ENCODE results near the gene GUF1.

The GUF1 gene, protein sequence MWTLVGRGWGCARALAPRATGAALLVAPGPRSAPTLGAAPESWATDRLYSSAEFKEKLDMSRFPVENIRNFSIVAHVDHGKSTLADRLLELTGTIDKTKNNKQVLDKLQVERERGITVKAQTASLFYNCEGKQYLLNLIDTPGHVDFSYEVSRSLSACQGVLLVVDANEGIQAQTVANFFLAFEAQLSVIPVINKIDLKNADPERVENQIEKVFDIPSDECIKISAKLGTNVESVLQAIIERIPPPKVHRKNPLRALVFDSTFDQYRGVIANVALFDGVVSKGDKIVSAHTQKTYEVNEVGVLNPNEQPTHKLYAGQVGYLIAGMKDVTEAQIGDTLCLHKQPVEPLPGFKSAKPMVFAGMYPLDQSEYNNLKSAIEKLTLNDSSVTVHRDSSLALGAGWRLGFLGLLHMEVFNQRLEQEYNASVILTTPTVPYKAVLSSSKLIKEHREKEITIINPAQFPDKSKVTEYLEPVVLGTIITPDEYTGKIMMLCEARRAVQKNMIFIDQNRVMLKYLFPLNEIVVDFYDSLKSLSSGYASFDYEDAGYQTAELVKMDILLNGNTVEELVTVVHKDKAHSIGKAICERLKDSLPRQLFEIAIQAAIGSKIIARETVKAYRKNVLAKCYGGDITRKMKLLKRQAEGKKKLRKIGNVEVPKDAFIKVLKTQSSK

DNA sequence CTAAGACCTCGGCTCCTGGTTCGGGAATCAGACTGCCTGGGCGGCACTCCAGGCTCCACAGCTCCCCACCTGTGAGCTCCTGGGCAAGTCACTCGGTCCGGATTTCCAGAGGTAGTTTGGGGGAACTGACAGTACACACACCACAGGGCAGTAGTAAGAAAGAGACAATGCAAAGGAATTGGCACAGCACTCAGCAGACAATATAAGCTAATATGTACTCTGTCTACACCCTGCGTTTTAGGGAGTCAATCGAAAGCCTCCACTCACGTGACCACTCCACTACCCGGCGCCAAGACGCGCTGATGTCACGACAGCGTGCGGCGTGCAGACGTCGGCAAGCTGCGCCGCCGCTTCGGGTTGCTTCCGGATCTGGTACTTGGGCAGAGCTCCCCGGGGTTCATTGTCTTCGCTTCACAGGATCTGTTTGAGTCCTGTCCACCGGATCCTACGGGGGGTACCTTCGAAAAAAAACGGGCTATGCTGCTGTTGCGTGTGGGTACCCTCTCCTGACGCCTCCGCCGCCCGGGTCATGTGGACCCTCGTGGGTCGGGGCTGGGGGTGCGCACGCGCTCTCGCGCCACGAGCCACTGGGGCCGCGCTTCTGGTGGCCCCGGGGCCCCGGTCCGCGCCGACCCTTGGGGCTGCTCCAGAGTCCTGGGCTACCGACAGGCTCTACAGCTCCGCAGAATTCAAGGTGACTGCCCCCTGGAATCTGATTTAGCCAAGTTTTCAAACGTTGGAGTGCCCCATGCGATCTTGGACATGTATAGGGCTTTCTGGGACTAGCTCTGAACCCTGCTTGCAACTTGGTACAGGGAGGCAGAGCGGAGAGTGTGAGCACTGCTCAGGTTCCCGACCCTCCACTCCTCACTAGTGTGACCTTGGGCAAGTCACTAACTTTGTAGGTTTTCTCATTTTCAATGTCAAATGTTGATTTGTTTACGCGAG lies at the start of gene GUF1:
Gene GUF1 (plus strand): TSS at position 327 of the 948 bp plus-strand sequence. CDS start 203 bp downstream, at position 530.
- peak; percentile 83 to 87 for DNase-seq

GRCh38 chr4:44629280-44629866 lies 48.8 kb upstream of the GUF1 start:
- peak; percentile 12 to 31 for DNase-seq

- DNase-seq = no peak
These were observed 46.1 kb upstream of the GUF1 start for GRCh38 chr4:44632089-44632488.

DNA sequence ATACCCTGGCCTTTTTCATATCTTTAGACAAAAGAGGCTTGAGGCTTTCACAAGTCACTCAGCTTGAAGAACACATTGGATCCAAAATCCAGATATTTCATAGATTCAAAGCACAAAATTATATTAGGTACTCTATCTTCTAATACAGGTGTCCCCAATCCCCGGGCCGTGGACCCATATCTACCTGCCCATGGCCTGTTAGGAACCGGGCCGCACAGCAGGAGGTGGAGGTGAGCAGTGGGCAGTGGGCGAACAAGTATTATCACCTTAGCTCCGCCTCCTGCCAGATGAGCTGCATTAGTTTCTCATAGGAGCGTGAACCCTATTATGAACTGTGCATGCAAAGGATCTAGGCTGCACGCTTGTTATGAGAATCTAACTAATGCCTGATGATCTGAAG lies 45.5 kb upstream of the GUF1 start:
- no peak for DNase-seq

DNA sequence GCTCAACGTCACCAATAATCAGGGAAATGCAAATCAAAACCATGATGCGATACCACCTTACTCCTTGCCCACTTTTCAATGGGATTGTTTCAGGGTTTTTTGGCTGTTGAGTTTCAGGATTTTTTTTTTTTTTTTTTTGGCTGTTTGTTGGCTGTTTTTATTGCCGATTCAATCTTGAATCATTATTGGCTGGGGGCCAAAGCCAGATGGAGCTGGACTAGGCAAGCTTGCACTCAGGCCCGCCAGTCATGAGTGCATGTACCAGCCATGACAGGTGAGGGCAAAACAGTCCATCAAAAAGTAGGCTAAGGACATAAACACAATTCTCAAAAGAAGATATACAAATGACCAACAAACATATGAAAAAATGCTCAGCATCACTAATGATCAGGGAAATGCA lies 40.1 kb upstream of the GUF1 start:
- no peak for DNase-seq

DNA sequence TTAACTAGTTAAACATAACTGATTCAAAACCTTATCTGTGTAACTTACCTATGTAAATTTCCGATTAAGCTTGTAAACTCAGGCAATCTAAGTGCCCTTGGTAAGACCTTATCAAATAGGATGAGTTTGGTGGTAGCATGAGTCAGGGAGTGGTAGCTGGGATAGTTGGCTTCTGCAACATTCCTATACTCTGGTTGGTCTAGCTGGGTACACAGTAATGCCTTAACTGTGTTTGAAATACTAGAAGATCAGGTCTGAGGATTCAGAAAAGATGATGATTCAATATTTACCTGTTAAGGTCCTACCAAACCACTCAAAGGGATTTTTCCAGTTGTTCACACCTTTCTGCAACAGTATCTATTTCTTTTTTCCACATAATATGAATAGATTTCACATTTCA lies 32.1 kb upstream of the GUF1 start:
- DNase-seq = no peak

GRCh38 chr4:44651425-44651824 lies 26.8 kb upstream of the GUF1 start, which contains the start of gene YIPF7:
Gene YIPF7 (minus strand): TSS chr4:44651625. CDS start chr4:44650100, 1,525 bp downstream.
- DNase-seq = no peak

DNA sequence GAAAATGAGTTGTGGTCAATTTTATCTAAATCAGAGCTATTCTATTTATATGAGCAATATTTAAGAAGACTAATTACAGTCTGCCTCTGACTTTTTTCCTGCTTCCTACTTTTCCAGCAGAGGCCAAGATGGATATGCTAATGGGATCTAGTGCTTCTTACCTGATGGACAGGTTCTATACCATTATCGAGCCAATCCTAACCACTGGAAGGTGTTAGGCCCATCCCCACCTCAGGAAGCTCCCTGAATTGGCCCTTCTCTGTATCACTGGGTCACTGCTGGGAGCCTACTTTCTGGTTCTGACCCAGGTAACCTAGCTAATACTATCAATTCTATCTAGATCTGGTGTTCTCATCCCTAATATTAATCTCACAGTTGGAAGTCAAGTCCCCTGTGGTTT lies 26.2 kb upstream of the GUF1 start:
- DNase-seq = no peak

DNA sequence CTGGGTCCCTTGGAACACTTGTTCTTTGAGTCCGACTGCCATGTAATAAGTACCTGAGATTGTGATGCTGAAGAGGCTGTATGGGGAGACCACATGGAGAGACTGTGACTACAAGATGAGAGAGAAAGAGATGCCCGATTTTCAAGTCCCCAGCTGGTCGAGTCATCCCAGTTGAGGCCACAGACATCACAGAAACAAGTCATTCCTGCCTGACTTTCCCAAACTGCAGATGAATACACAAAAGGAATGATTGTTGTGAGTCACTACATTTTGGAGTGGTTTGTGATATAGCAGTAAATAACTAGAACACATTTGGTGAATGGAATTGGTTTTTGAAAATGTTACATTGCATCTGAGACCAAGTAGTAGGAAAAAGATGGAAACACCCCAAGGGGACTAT lies 17.8 kb upstream of the GUF1 start:
- DNase-seq = no peak

- DNase-seq = no peak
These were observed 16.1 kb upstream of the GUF1 start for GRCh38 chr4:44661940-44662622.

DNA sequence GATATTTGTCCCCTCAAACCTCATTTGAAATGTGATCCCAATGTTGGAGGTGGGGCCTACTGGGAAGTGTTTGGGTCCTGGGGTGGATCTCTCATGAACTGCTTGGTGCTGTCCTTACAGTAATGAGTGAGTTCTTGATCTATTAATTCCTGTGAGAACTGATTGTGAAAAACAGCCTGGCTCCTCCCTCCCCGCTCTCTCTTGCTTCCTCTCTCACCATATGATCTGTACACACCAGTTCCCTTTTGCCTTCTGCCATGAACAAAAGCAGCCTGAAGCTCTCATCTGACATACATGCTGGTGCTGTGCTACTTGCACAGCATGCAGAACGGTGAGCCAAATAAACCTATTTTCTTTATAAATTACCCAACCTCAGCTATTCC lies 15.6 kb upstream of the GUF1 start:
- DNase-seq = no peak

- no peak for DNase-seq
These were observed 14.5 kb upstream of the GUF1 start for GRCh38 chr4:44663539-44664263.

DNA sequence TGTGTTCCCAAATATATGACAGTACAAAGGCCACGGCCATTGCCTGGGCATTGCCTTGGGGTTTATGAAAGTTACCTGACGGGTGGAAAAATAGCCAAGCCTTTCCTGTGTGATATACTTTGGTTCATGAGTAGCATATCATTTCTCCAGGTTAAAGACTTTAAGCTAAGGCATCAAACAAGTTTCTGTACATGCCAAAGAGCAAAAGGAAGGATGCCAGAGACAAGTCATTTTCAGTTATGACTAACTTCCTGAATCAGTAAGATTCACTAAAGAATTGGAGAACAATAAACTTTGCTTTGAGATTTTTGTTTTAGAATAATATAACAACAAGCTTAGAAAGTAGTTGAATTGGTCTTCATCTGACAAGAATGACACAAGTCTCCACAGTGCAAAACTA lies 9.7 kb upstream of the GUF1 start:
- no peak for DNase-seq

- no peak for DNase-seq
These were observed 7.6 kb upstream of the GUF1 start for GRCh38 chr4:44670506-44671199.

GRCh38 chr4:44671636-44672035 lies 6.6 kb upstream of the GUF1 start:
- no peak for DNase-seq

DNA sequence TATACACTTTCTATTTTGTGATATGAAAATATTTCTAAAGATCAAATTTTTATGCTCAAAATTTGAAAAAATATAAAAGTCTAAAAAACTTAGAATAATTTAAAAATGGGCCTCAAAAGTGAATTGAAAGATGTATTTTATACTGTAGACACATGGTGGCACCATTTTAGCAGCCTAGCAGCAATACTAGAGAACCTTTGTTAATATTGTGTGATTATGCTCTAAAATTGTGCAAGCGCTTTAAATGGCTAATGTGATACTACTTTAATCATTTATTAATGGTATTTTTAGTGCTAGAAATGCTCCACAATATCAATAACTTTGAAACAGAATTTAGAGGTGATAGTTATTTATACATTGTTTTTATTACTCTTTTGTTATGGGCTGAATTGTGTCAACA lies 3.7 kb upstream of the GUF1 start:
- DNase-seq = no peak

DNA sequence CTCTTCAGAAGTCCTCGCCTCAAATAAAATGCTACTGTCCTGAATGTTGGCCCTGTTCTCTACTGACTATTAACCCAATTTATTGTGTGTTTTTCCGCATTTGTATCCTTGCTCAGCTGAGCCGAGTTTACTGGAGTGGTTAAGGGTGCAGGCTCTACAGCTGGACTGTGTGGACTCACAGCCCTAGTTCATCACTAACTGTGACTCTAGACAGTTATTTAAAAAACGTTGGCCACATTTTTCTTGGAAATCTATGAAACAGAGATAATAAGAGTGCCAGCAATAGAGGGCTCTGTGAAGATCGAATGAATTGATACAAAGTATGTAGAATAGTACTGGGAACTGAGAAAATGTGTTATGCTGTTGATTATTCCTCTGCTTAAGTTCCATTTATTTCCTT lies 2.9 kb upstream of the GUF1 start:
- no peak for DNase-seq

DNA sequence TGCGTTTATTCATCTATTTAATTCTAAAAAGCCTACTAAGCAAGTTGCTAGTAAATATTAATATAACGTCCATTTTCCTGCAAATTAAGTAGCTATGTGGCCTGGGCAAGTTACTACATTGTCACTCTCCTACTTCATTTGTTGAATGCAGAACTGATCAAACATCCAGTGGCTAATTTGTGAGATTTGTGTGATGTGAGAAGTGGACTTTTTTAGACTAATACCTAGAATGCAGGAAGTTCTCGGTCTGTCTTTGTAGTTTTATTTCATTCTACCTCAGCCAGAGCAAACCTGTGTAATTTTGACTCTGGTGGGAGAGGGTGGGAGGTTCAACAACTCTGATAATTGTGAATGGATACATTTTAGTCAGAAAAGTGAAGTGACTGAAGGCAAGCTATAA lies 840 bp downstream of the GUF1 start:
- no peak for DNase-seq

DNA sequence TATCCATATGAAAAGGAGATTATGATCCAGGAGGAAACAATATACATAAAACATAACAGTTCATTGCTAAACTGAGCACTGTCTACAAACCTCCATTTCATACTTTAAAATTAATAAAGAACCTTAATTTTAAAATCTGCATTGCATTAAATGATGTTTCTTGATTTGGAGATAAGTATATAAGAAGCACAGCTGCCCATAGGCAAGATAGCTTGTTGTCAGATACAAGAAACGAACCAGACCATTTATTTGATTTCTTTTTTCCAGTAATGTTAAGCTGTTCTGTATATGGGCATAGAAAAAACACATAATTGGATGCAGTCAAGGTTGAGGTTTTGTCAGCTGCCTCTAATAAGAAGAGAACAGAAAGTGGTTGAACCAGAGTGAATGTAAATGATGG lies 6.4 kb downstream of the GUF1 start:
- DNase-seq = no peak

- no peak for DNase-seq
These were observed 22.2 kb downstream of the GUF1 start for GRCh38 chr4:44700427-44700826.

DNA sequence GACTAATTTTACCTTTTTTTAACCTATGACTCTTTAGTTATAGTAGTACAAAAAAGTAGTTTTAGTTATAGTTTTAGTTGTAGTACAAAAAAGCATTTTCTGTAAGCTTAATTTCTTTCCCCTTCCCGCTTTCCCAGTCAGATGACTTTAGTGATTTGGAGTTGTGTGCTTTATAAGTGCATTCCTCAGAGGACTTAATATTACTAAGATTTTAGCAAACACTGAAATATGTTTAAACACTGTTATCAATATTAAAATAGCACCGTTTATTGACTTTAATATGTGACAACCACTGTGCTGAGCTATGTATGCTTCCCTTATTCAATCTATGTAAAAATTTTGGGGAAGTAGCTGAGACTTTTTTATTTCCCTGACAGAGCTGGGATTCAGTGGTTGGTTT lies 22.8 kb downstream of the GUF1 start:
- DNase-seq = no peak

Data from activated CD4-positive, alpha-beta T cell treated with anti-CD3 and anti-CD28 coated beads, Interleukin-2, amount 50 U/mL, for 48 hours (primary cell).